ENCODE measurements around the gene RAB11FIP3. TPM values are rescaled to one million over a fixed set of nuclear protein-coding genes. Genes with fewer than 3 reads are reported as not detected.

The RAB11FIP3 gene
- total RNA-seq, 1 experiment from 2014 or later, result 37.5 TPM

DNA sequence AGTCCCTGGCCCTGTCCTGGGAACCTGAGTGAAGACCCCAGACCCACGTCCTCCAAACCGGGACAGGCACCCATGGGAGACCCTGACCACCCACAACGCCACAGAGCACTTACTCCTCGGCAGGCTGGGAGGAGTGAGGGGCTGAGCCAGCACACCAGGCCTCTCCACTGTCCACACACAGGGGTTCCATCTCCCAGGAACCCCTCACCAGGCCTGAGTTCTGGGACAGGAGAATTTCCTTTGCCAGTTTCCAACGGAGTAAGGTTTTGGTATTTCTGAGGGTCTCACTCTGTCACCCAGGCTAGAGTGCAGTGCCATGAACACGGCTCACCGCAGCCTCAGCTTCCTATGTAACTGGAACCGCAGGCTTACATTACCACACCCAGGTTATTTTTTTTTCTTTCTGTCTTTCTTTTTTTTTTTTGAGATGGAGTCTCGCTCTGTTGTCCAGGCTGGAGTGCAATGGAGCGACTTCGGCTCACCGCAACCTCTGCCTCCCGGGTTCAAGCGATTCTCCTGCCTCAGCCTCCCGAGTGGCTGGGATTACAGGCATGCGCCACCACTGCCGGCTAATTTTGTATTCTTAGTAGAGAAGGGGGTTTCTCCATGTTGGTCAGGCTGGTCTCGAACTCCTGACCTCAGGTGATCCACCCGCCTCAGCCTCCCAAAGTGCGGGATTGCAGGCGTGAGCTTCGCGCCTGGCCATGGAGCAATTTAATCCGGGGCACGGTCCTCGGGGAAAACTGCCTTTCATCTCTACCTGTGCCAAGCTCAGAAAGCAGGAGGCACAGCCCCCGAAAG, 45.3 kb upstream of the RAB11FIP3 start:
- no peak for DNase-seq (ENCODE audit: unreplicated experiment)
- BruUV-seq (replicated peaks), result no TSS peak
- Mint-ChIP-seq H3K36me3 (ENCODE audit: insufficient read depth, unreplicated experiment) (peaks cover 16% of the 10 kb centered on the region), H3K9me3 (ENCODE audit: unreplicated experiment) (no peaks in the 10 kb centered on the region), H3K27ac (ENCODE audit: low read depth, unreplicated experiment) (no peak overlapping the region), H3K4me1 (ENCODE audit: insufficient read depth, unreplicated experiment) (peaks cover 6% of the 10 kb centered on the region), H3K27me3 (ENCODE audit: insufficient read depth, unreplicated experiment) (no peaks in the 10 kb centered on the region), H3K4me3 (ENCODE audit: unreplicated experiment) (peak overlapping the region; percentile 72)
- POLR2A ChIA-PET, result interaction anchor here (0.9 to 1.3 kb wide), 3 partner anchors 9 to 45 kb away, joined by 4 to 7 read pairs (median 6); partner anchors contain the start of gene MRPL28
- intact Hi-C loops (cut with micrococcal nuclease), result no loop called here
- CTCF ChIA-PET, result interaction anchor here (1.6 kb wide), 1 partner anchor 18 kb away, joined by 5 read pairs; no protein-coding TSS in a partner anchor
- TF ChIP-seq, protein P1, sequence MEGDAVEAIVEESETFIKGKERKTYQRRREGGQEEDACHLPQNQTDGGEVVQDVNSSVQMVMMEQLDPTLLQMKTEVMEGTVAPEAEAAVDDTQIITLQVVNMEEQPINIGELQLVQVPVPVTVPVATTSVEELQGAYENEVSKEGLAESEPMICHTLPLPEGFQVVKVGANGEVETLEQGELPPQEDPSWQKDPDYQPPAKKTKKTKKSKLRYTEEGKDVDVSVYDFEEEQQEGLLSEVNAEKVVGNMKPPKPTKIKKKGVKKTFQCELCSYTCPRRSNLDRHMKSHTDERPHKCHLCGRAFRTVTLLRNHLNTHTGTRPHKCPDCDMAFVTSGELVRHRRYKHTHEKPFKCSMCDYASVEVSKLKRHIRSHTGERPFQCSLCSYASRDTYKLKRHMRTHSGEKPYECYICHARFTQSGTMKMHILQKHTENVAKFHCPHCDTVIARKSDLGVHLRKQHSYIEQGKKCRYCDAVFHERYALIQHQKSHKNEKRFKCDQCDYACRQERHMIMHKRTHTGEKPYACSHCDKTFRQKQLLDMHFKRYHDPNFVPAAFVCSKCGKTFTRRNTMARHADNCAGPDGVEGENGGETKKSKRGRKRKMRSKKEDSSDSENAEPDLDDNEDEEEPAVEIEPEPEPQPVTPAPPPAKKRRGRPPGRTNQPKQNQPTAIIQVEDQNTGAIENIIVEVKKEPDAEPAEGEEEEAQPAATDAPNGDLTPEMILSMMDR (IDR thresholded peaks at IDR 0.05; ENCODE audit: unreplicated experiment), result no peak

GRCh38 chr16:380762-381011, 44.8 kb upstream of the RAB11FIP3 start:
- Mint-ChIP-seq H3K4me1 (ENCODE audit: insufficient read depth, unreplicated experiment) (peaks cover 6% of the 10 kb centered on the region), H3K4me3 (ENCODE audit: unreplicated experiment) (peak overlapping the region; percentile 72), H3K9me3 (ENCODE audit: unreplicated experiment) (no peaks in the 10 kb centered on the region), H3K27me3 (ENCODE audit: insufficient read depth, unreplicated experiment) (no peaks in the 10 kb centered on the region), H3K36me3 (ENCODE audit: insufficient read depth, unreplicated experiment) (peaks cover 16% of the 10 kb centered on the region), H3K27ac (ENCODE audit: low read depth, unreplicated experiment) (no peak overlapping the region)
- BruUV-seq (replicated peaks), result no TSS peak
- CTCF ChIA-PET, result no interaction called here
- no peak for DNase-seq (ENCODE audit: unreplicated experiment)
- POLR2A ChIA-PET, result interaction anchor here (0.7 to 1.0 kb wide), 3 partner anchors 10 to 406 kb away, joined by 3 to 7 read pairs (median 3); partner anchors contain the start of gene MRPL28
- intact Hi-C loops (cut with micrococcal nuclease), result no loop called here
- TF ChIP-seq, protein P1 (IDR thresholded peaks at IDR 0.05; ENCODE audit: unreplicated experiment), result no peak

DNA sequence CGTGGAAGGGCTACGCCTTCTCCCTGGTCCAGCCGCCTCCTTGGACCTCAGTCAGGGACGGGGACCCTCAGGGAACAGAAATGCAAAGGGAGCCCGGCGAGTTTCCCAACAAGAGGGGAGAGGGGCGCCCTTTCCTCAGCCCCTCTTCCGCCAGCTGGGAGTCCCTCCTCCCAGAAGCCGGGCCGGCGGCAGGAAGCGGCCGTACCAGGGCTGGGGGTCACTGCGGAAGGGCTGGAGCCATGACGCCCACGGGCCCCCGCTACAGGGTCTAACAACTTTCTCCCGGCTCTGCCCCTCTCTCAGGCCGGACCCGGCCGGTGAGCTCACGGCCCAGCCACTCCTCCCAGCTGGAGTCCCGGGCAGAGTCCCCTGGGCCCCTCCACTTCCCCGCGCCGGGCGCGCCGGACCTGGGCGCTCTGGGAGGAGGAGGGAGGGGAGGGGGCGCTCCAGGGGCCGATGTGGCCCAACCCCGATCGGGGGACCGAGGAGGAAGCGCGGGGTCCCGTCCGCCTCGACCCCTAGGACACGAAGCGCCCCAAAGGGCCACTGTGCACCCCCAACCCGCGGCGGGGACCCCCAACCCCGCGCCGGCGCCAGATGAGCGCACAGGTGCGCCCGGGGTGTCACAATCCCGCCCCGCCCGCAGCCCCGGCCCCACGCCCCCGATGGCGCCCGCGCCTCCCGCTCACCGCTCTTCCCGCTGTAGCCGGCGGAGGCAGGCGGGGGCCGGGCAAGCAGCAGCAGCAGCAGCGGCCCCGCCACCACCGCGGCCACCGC, 44.2 kb upstream of the RAB11FIP3 start:
- POLR2A ChIA-PET, result interaction anchor here (0.7 to 1.0 kb wide), 3 partner anchors 10 to 405 kb away, joined by 3 to 7 read pairs (median 3); partner anchors contain the start of gene MRPL28
- H3K4me3 Mint-ChIP-seq (ENCODE audit: unreplicated experiment), result peak overlapping the region; percentile 72
- BruUV-seq (replicated peaks), result no TSS peak
- CTCF ChIA-PET, result no interaction called here
- H3K9me3 Mint-ChIP-seq (ENCODE audit: unreplicated experiment), result no peaks in the 10 kb centered on the region
- peaks cover 16% of the 10 kb centered on the region for H3K36me3 Mint-ChIP-seq (ENCODE audit: insufficient read depth, unreplicated experiment)
- intact Hi-C loops (cut with micrococcal nuclease), result no loop called here
- TF ChIP-seq, protein P1 (IDR thresholded peaks at IDR 0.05; ENCODE audit: unreplicated experiment), result no peak
- peaks cover 6% of the 10 kb centered on the region for H3K4me1 Mint-ChIP-seq (ENCODE audit: insufficient read depth, unreplicated experiment)
- no peaks in the 10 kb centered on the region for H3K27me3 Mint-ChIP-seq (ENCODE audit: insufficient read depth, unreplicated experiment)
- DNase-seq (ENCODE audit: unreplicated experiment), result no peak
- H3K27ac Mint-ChIP-seq (ENCODE audit: low read depth, unreplicated experiment), result no peak overlapping the region

All from MCF 10A (cell line).